Measurements from ENCODE around the gene RETREG2. TPM values are rescaled to one million over a fixed set of nuclear protein-coding genes. Genes with fewer than 3 reads are reported as not detected.

The RETREG2 gene
- total RNA-seq, 1 experiment from 2014 or later = 46.7 TPM

DNA sequence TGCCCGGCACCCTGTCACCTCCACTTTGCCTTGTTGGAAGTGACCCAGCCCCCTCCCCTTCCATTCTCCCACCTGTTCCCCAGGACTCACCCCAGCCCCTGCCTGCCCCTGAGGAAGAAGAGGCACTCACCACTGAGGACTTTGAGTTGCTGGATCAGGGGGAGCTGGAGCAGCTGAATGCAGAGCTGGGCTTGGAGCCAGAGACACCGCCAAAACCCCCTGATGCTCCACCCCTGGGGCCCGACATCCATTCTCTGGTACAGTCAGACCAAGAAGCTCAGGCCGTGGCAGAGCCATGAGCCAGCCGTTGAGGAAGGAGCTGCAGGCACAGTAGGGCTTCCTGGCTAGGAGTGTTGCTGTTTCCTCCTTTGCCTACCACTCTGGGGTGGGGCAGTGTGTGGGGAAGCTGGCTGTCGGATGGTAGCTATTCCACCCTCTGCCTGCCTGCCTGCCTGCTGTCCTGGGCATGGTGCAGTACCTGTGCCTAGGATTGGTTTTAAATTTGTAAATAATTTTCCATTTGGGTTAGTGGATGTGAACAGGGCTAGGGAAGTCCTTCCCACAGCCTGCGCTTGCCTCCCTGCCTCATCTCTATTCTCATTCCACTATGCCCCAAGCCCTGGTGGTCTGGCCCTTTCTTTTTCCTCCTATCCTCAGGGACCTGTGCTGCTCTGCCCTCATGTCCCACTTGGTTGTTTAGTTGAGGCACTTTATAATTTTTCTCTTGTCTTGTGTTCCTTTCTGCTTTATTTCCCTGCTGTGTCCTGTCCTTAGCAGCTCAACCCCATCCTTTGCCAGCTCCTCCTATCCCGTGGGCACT lies 4.5 kb downstream of the RETREG2 start:
- H3K4me1 Mint-ChIP-seq = peaks cover 9 to 10% of the 10 kb centered on the region in 2 experiments

More for the DNA sequence above, 4.5 kb downstream of the RETREG2 start:
- Histone ChIP-seq H4K91ac (ENCODE audit: insufficient read length, low read depth, low read length) (no peak overlapping the region), H4K20me1 (ENCODE audit: control insufficient read depth, insufficient read depth, insufficient read length) (no peaks in the 10 kb centered on the region), H2BK12ac (ENCODE audit: insufficient read length, low read depth, low read length) (no peak overlapping the region), H2BK15ac (ENCODE audit: low read depth, low read length) (no peak overlapping the region), H3K18ac (ENCODE audit: insufficient read length, low read depth, low read length) (no peak overlapping the region), H3K14ac (ENCODE audit: insufficient read depth, low read length) (no peak overlapping the region), H3K56ac (ENCODE audit: insufficient read length, low read depth, low read length) (no peak overlapping the region), H3K27me3 (ENCODE audit: insufficient read depth, low read length) (no peaks in the 10 kb centered on the region), H2AK5ac (ENCODE audit: insufficient read length, low read length) (no peak overlapping the region), H3T11ph (ENCODE audit: low read length) (no peak overlapping the region), H2BK5ac (ENCODE audit: insufficient read length, low read length) (no peak overlapping the region), H3K79me1 (ENCODE audit: insufficient read depth, low read depth, low read length, poor library complexity, severe bottlenecking) (peaks cover 3% of the 10 kb centered on the region), H3K4me2 (ENCODE audit: insufficient read depth, insufficient read length, low read length) (no peak overlapping the region), H2AFZ (ENCODE audit: low read length) (no peak overlapping the region), H3K79me2 (ENCODE audit: insufficient read depth, low read length) (no peaks in the 10 kb centered on the region), H3K4ac (ENCODE audit: low read depth, low read length) (no peak overlapping the region), H2BK20ac (ENCODE audit: low read depth, low read length, poor library complexity, severe bottlenecking) (no peak overlapping the region), H2BK120ac (ENCODE audit: low read depth, low read length, poor library complexity, severe bottlenecking) (no peak overlapping the region), H3K23ac (ENCODE audit: insufficient read length, low read depth, low read length) (no peak overlapping the region), H3K4me1 (ENCODE audit: insufficient read depth, low read length) (0 out of 2 replicates have a peak, but pooled peaks cover 3% of the 10 kb centered on the region), H3K9me3 (ENCODE audit: control insufficient read depth, low read depth, low read length) (no peaks in the 10 kb centered on the region), H3K27ac (ENCODE audit: insufficient read length, low read depth, low read length) (no peak overlapping the region), H4K5ac (ENCODE audit: insufficient read length, low read depth, low read length) (no peak overlapping the region), H3K23me2 (ENCODE audit: insufficient read length, low read depth, low read length, poor library complexity, severe bottlenecking) (peaks cover 7% of the 10 kb centered on the region), H3K9ac (ENCODE audit: extremely low read depth, insufficient read length, low read length) (no peak overlapping the region), H4K8ac (replicated peaks; ENCODE audit: insufficient read length, low read depth, low read length) (no peak overlapping the region)
- Mint-ChIP-seq H3K27me3 (ENCODE audit: low read depth) (no peaks in the 10 kb centered on the region; the same call in 1 of the 2 replicates), H3K27ac (no peak overlapping the region), H3K36me3 (ENCODE audit: insufficient read depth in 1 of 3, low read depth in 3 of 3) (peaks cover 16 to 45% (median 34%) of the 10 kb centered on the region in 3 experiments), H3K9me3 (no peaks in the 10 kb centered on the region; a peak in 2 of 5 replicates), H3K4me3 (no peak overlapping the region)
- DNase-seq = no peak
- TF ChIP-seq, protein P1, sequence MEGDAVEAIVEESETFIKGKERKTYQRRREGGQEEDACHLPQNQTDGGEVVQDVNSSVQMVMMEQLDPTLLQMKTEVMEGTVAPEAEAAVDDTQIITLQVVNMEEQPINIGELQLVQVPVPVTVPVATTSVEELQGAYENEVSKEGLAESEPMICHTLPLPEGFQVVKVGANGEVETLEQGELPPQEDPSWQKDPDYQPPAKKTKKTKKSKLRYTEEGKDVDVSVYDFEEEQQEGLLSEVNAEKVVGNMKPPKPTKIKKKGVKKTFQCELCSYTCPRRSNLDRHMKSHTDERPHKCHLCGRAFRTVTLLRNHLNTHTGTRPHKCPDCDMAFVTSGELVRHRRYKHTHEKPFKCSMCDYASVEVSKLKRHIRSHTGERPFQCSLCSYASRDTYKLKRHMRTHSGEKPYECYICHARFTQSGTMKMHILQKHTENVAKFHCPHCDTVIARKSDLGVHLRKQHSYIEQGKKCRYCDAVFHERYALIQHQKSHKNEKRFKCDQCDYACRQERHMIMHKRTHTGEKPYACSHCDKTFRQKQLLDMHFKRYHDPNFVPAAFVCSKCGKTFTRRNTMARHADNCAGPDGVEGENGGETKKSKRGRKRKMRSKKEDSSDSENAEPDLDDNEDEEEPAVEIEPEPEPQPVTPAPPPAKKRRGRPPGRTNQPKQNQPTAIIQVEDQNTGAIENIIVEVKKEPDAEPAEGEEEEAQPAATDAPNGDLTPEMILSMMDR (conservative IDR thresholded peaks at IDR 0.05) = no peak
- WGBS (ENCODE audit: extremely low coverage, insufficient read length, low lambda C conversion rate) = no CpG with 5 or more reads among the region's 8 CpGs
